HG03571 (cell line): ENCODE data around the gene THOC5.
"Not testable (repeated sequence)": the region's sequence is repeated elsewhere in the genome, so short reads cannot be mapped to it uniquely, and the experiment has no call there.

Source experiments
- ATAC-seq: cut with Tn5 transposase; IDR thresholded peaks from one replicate; pipeline ENCODE4 v1.9.1; 2021; ENCODE audit not compliant: unreplicated experiment

THOC5 gene

GRCh38 chr22:29553351-29554224, at the start of gene THOC5:
THOC5 (minus strand) TSS chr22:29553757; CDS start chr22:29549147, 4,610 bp downstream.
- peak; percentile 92 for ATAC-seq

GRCh38 chr22:29598684-29599020, 45.1 kb upstream of the THOC5 start:
- no peak for ATAC-seq

- not testable (repeated sequence) for ATAC-seq
These were observed 44.5 kb upstream of the THOC5 start for GRCh38 chr22:29597871-29598683.

GRCh38 chr22:29596408-29596807, 42.9 kb upstream of the THOC5 start:
- ATAC-seq, result no peak

- ATAC-seq, result not testable (repeated sequence)
These were observed 40.9 kb upstream of the THOC5 start for GRCh38 chr22:29594447-29594846.

- ATAC-seq, result no peak
These were observed 40.4 kb upstream of the THOC5 start for GRCh38 chr22:29593923-29594322.

GRCh38 chr22:29587938-29588699, 34.6 kb upstream of the THOC5 start:
- no peak for ATAC-seq

GRCh38 chr22:29586193-29586705, 32.7 kb upstream of the THOC5 start:
- ATAC-seq, result not testable (repeated sequence)

GRCh38 chr22:29584975-29585374, 31.4 kb upstream of the THOC5 start:
- no peak for ATAC-seq

GRCh38 chr22:29581799-29582198, 28.2 kb upstream of the THOC5 start:
- ATAC-seq, result no peak

GRCh38 chr22:29580200-29580810, 26.7 kb upstream of the THOC5 start:
- ATAC-seq, result no peak

- ATAC-seq, result no peak
These were observed 25.1 kb upstream of the THOC5 start for GRCh38 chr22:29578462-29579200.

GRCh38 chr22:29574762-29575450, 21.3 kb upstream of the THOC5 start:
- ATAC-seq, result no peak

GRCh38 chr22:29570912-29571549, 17.5 kb upstream of the THOC5 start:
- ATAC-seq, result no peak

GRCh38 chr22:29570456-29570855, 16.9 kb upstream of the THOC5 start:
- ATAC-seq, result no peak

- ATAC-seq, result no peak
These were observed 15.6 kb upstream of the THOC5 start for GRCh38 chr22:29569011-29569678.

GRCh38 chr22:29567338-29567737, 13.8 kb upstream of the THOC5 start:
- no peak for ATAC-seq

GRCh38 chr22:29566513-29566912, 13.0 kb upstream of the THOC5 start:
- not testable (repeated sequence) for ATAC-seq
